ENCODE data around the gene MSH5. TPM values are rescaled to one million over a fixed set of nuclear protein-coding genes. Genes with fewer than 3 reads are reported as not detected.

MSH5 gene
- total and polyA plus RNA-seq, 9 of the 15 experiments (the other 6 are each of a cell fraction or from before 2014, with no cell fraction given) = 12.5 to 104 (median 46.6) TPM

DNA sequence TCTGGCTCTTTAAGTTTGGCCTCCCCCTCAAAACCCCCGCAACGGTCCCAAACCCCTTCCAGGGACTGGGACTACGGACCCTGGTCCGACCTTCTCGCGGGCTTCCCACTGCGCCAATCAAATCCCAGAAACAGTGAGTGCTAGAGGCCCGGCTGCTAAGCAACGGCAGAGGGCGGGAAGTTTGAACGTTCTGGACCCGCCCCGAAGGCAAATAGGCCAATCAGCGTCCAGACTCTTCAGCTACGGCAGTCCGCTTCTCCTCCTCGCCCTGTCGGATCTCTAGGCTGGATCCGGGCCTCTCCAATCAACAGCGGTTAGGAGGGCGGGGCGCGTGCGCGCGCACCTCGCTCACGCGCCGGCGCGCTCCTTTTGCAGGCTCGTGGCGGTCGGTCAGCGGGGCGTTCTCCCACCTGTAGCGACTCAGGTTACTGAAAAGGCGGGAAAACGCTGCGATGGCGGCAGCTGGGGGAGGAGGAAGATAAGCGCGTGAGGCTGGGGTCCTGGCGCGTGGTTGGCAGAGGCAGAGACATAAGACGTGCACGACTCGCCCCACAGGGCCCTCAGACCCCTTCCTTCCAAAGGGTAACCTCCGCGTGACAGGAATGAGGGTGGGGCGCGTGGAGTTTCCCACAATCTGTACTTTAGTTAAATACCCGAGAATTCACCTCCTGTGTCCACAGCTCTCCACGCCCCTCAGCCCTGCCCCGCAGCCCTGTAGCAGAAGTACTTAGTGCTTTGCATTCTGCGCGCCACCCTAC, at the start of gene MSH5 (continued):
- TF ChIP-seq, protein P1, sequence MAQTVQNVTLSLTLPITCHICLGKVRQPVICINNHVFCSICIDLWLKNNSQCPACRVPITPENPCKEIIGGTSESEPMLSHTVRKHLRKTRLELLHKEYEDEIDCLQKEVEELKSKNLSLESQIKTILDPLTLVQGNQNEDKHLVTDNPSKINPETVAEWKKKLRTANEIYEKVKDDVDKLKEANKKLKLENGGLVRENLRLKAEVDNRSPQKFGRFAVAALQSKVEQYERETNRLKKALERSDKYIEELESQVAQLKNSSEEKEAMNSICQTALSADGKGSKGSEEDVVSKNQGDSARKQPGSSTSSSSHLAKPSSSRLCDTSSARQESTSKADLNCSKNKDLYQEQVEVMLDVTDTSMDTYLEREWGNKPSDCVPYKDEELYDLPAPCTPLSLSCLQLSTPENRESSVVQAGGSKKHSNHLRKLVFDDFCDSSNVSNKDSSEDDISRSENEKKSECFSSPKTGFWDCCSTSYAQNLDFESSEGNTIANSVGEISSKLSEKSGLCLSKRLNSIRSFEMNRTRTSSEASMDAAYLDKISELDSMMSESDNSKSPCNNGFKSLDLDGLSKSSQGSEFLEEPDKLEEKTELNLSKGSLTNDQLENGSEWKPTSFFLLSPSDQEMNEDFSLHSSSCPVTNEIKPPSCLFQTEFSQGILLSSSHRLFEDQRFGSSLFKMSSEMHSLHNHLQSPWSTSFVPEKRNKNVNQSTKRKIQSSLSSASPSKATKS (CRISPR knock-in tag; IDR thresholded peaks at IDR 0.05) = no peak
- no peak for TF ChIP-seq ADNP (tag; IDR thresholded peaks at IDR 0.05)
- TF ChIP-seq, protein P2, sequence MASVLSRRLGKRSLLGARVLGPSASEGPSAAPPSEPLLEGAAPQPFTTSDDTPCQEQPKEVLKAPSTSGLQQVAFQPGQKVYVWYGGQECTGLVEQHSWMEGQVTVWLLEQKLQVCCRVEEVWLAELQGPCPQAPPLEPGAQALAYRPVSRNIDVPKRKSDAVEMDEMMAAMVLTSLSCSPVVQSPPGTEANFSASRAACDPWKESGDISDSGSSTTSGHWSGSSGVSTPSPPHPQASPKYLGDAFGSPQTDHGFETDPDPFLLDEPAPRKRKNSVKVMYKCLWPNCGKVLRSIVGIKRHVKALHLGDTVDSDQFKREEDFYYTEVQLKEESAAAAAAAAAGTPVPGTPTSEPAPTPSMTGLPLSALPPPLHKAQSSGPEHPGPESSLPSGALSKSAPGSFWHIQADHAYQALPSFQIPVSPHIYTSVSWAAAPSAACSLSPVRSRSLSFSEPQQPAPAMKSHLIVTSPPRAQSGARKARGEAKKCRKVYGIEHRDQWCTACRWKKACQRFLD (CRISPR knock-in tag; IDR thresholded peaks at IDR 0.05) = no peak
- TF ChIP-seq KDM5B (IDR thresholded peaks at IDR 0.05; ENCODE audit: insufficient replicate concordance, low read depth, low read length) = peak; percentile 50
- TF ChIP-seq, protein P3, sequence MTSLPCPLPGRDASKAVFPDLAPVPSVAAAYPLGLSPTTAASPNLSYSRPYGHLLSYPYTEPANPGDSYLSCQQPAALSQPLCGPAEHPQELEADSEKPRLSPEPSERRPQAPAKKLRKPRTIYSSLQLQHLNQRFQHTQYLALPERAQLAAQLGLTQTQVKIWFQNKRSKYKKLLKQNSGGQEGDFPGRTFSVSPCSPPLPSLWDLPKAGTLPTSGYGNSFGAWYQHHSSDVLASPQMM (CRISPR knock-in tag; IDR thresholded peaks at IDR 0.05) = no peak
- TF ChIP-seq, protein P4, sequence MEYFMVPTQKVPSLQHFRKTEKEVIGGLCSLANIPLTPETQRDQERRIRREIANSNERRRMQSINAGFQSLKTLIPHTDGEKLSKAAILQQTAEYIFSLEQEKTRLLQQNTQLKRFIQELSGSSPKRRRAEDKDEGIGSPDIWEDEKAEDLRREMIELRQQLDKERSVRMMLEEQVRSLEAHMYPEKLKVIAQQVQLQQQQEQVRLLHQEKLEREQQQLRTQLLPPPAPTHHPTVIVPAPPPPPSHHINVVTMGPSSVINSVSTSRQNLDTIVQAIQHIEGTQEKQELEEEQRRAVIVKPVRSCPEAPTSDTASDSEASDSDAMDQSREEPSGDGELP (CRISPR knock-in tag; IDR thresholded peaks at IDR 0.05; ENCODE audit: borderline replicate concordance) = no peak
- TF ChIP-seq, protein P5, sequence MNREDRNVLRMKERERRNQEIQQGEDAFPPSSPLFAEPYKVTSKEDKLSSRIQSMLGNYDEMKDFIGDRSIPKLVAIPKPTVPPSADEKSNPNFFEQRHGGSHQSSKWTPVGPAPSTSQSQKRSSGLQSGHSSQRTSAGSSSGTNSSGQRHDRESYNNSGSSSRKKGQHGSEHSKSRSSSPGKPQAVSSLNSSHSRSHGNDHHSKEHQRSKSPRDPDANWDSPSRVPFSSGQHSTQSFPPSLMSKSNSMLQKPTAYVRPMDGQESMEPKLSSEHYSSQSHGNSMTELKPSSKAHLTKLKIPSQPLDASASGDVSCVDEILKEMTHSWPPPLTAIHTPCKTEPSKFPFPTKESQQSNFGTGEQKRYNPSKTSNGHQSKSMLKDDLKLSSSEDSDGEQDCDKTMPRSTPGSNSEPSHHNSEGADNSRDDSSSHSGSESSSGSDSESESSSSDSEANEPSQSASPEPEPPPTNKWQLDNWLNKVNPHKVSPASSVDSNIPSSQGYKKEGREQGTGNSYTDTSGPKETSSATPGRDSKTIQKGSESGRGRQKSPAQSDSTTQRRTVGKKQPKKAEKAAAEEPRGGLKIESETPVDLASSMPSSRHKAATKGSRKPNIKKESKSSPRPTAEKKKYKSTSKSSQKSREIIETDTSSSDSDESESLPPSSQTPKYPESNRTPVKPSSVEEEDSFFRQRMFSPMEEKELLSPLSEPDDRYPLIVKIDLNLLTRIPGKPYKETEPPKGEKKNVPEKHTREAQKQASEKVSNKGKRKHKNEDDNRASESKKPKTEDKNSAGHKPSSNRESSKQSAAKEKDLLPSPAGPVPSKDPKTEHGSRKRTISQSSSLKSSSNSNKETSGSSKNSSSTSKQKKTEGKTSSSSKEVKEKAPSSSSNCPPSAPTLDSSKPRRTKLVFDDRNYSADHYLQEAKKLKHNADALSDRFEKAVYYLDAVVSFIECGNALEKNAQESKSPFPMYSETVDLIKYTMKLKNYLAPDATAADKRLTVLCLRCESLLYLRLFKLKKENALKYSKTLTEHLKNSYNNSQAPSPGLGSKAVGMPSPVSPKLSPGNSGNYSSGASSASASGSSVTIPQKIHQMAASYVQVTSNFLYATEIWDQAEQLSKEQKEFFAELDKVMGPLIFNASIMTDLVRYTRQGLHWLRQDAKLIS (CRISPR knock-in tag; IDR thresholded peaks at IDR 0.05) = no peak
- TF ChIP-seq SMAD4 (CRISPR knock-in tag; conservative IDR thresholded peaks at IDR 0.05) = no peak; the same call in none of the 2 replicates
- no peak for TF ChIP-seq ATF7 (IDR thresholded peaks at IDR 0.05)
- no peak for TF ChIP-seq CREBBP (IDR thresholded peaks at IDR 0.05; ENCODE audit: low read depth, low read length)
- TF ChIP-seq SOX6 (IDR thresholded peaks at IDR 0.05) = no peak
- TF ChIP-seq, protein P6, sequence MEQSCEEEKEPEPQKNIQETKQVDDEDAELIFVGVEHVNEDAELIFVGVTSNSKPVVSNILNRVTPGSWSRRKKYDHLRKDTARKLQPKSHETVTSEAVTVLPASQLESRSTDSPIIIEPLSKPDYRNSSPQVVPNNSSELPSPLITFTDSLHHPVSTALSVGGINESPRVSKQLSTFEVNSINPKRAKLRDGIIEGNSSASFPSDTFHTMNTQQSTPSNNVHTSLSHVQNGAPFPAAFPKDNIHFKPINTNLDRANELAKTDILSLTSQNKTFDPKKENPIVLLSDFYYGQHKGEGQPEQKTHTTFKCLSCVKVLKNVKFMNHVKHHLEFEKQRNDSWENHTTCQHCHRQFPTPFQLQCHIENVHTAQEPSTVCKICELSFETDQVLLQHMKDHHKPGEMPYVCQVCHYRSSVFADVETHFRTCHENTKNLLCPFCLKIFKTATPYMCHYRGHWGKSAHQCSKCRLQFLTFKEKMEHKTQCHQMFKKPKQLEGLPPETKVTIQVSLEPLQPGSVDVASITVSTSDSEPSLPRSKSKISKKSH (CRISPR knock-in tag; IDR thresholded peaks at IDR 0.05) = no peak
- peak; percentile 96 for TF ChIP-seq ZNF232 (CRISPR knock-in tag; IDR thresholded peaks at IDR 0.05)
- no peak for TF ChIP-seq ZFX (CRISPR knock-in tag; IDR thresholded peaks at IDR 0.05)
- TF ChIP-seq FUS (optimal IDR thresholded peaks at IDR 0.05; ENCODE audit: low read depth, low read length) = no peak
